Activated naive CD8-positive, alpha-beta T cell (primary cell): ENCODE data around the gene PBX1.

ENCODE experiments used
- H3K27ac Mint-ChIP-seq: one replicate; pipeline ENCODE4 v1.8.0; 2021; ENCODE audit warnings: mixed read lengths
- H3K27me3 Mint-ChIP-seq: one replicate; pipeline ENCODE4 v1.8.0; 2021; ENCODE audit warnings: mixed read lengths
- H3K36me3 Mint-ChIP-seq: one replicate; pipeline ENCODE4 v1.8.0; 2021; ENCODE audit warnings: mixed read lengths
- H3K4me1 Mint-ChIP-seq: one replicate; pipeline ENCODE4 v1.8.0; 2021; ENCODE audit warnings: low read depth, mixed read lengths
- H3K4me3 Mint-ChIP-seq: one replicate; pipeline ENCODE4 v1.8.0; 2021; ENCODE audit warnings: mild to moderate bottlenecking, mixed read lengths
- H3K9me3 Mint-ChIP-seq: one replicate; pipeline ENCODE4 v1.8.0; 2021; ENCODE audit warnings: low read depth, mixed read lengths

The PBX1 gene

GRCh38 chr1:164806531-164806930 lies 247.5 kb downstream of the PBX1 start:
- H3K27ac Mint-ChIP-seq, result no peak overlapping the region
- no peaks in the 10 kb centered on the region for H3K27me3 Mint-ChIP-seq
- no peaks in the 10 kb centered on the region for H3K4me1 Mint-ChIP-seq
- H3K9me3 Mint-ChIP-seq, result no peaks in the 10 kb centered on the region
- no peak overlapping the region for H3K4me3 Mint-ChIP-seq
- no peaks in the 10 kb centered on the region for H3K36me3 Mint-ChIP-seq

GRCh38 chr1:164813776-164814175 lies 254.8 kb downstream of the PBX1 start:
- H3K36me3 Mint-ChIP-seq, result no peaks in the 10 kb centered on the region
- no peak overlapping the region for H3K4me3 Mint-ChIP-seq
- H3K9me3 Mint-ChIP-seq, result no peaks in the 10 kb centered on the region
- no peaks in the 10 kb centered on the region for H3K4me1 Mint-ChIP-seq
- H3K27ac Mint-ChIP-seq, result no peak overlapping the region
- no peaks in the 10 kb centered on the region for H3K27me3 Mint-ChIP-seq

DNA sequence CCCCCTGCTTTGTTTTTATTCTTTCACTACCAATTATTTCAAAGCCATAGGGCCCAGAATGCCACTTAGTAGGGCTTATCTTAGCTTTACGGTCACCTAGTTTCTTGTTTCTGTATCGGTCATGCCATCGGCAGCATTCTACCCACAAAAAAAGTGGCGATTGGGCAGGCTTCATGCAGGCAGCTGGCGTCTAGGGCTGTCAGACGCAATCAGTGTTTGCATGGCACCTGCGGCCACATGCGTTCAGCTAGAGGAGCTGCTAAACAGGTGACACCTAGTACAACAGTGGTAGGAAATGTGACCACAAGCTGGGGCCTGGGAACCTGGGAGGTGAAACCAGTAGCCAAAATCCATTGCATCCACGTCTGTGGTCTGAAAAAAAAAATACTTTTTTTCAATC lies 262.7 kb downstream of the PBX1 start:
- Mint-ChIP-seq H3K4me1 (no peaks in the 10 kb centered on the region), H3K9me3 (peaks cover 6% of the 10 kb centered on the region)

DNA sequence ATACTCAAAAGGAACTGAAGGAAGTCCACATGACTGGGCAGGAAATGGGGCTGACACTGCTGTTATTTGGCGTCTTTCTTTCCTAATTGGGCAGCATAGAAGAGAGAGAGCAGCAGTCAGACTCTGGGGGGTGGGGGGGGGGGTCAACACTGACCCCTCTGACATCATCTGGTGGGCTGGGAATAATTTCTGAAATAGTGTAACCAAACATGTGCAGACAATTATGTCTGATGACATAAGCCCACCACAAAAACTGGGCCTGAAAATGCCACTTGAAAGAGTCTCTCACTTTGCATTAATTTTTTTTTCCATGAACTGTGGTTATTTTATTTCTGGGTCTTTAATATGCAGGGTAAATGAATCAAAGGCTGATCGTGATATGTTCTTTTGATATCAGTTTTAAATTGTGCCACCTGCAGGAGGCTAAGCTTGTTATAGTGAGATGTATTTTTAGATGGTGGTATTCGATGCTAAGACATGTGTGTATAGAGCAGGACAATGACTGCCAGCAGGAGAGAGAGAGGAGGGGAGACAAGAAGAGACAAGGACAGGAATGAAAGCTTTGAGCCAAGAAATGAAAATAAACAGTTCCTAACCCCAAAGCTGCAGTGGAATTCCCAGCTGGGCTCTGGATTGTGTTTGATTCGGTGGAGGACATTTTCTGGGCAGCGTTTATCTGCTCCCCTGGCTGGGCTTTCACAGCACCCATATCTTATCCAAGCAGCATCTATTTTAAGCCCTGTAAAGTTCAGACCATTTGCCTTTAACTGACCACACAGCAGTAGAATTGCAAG lies 264.7 kb downstream of the PBX1 start:
- H3K36me3 Mint-ChIP-seq, result no peaks in the 10 kb centered on the region
- no peak overlapping the region for H3K4me3 Mint-ChIP-seq
- H3K4me1 Mint-ChIP-seq, result no peaks in the 10 kb centered on the region
- H3K27ac Mint-ChIP-seq, result no peak overlapping the region
- H3K9me3 Mint-ChIP-seq, result peaks cover 6% of the 10 kb centered on the region
- no peaks in the 10 kb centered on the region for H3K27me3 Mint-ChIP-seq

More for the DNA sequence above, 262.7 kb downstream of the PBX1 start:
- H3K4me3 Mint-ChIP-seq, result no peak overlapping the region
- no peaks in the 10 kb centered on the region for H3K27me3 Mint-ChIP-seq
- H3K36me3 Mint-ChIP-seq, result no peaks in the 10 kb centered on the region
- H3K27ac Mint-ChIP-seq, result no peak overlapping the region

GRCh38 chr1:164824542-164824941 lies 265.6 kb downstream of the PBX1 start:
- Mint-ChIP-seq H3K27ac (no peak overlapping the region), H3K36me3 (no peaks in the 10 kb centered on the region), H3K9me3 (peaks cover 4% of the 10 kb centered on the region), H3K27me3 (no peaks in the 10 kb centered on the region), H3K4me1 (no peaks in the 10 kb centered on the region), H3K4me3 (no peak overlapping the region)

DNA sequence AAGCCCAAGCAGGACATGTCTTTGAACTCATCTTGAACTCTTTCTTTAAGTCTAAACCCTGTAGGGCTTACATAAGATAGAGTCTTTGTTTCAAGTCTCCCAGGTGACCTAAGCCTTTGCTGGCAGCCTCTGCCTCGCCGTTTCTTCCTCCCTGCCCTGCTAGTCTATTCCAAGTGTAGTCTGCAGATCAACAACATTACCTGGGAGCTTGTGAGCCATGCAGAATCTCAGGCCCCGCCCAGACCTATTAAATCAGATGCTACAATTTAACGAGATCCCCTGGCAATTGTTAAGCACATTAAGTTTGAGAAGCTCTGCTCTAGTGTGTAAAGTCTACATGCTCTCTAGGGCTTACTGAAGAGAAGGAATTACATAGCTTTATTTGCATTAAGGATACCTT lies 271.6 kb downstream of the PBX1 start:
- no peak overlapping the region for H3K27ac Mint-ChIP-seq
- no peaks in the 10 kb centered on the region for H3K36me3 Mint-ChIP-seq
- no peaks in the 10 kb centered on the region for H3K27me3 Mint-ChIP-seq
- H3K9me3 Mint-ChIP-seq, result no peaks in the 10 kb centered on the region
- no peaks in the 10 kb centered on the region for H3K4me1 Mint-ChIP-seq
- no peak overlapping the region for H3K4me3 Mint-ChIP-seq

DNA sequence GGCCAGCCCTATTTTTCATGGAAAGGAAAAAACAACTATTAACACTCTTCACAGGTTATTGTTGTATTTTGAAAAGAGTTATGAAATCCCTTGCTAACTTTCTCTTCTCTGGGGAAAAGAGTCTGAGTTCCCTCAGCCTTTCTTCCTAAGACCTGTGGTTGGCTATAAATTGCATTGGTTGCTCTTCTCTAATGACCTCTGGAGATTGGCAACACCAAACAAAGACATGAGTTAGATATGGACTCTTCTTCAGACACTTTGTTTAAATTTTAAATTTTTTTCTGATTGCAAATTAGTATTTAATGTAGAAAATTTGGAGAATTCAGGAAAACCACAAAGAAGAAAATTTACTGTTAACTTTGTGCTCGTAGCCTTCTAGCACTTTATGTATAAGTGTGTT lies 275.7 kb downstream of the PBX1 start:
- no peaks in the 10 kb centered on the region for H3K9me3 Mint-ChIP-seq
- H3K4me3 Mint-ChIP-seq, result no peak overlapping the region
- H3K36me3 Mint-ChIP-seq, result no peaks in the 10 kb centered on the region
- H3K27ac Mint-ChIP-seq, result no peak overlapping the region
- H3K27me3 Mint-ChIP-seq, result no peaks in the 10 kb centered on the region
- H3K4me1 Mint-ChIP-seq, result no peaks in the 10 kb centered on the region

DNA sequence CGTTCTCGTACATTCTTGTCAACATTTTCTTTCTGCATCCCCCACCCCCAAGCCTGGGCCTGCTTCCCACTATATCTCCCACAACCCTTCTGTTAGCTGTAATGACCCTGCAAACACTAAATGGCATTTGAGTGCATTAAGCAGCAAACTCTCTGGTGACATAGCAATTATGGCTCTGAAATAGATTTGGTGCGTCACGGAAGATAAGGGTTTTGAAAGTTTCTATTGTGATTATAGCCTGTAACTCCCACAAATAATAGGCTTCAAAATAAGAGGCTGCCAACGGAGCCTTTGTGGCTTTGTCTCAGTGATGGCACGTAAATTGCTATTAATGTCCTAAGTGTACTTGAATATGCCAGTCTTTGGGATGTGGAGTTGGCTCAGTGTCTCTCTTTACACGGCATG lies 277.6 kb downstream of the PBX1 start:
- H3K4me1 Mint-ChIP-seq, result no peaks in the 10 kb centered on the region
- H3K27ac Mint-ChIP-seq, result no peak overlapping the region
- H3K9me3 Mint-ChIP-seq, result no peaks in the 10 kb centered on the region
- H3K4me3 Mint-ChIP-seq, result no peak overlapping the region
- H3K36me3 Mint-ChIP-seq, result no peaks in the 10 kb centered on the region
- H3K27me3 Mint-ChIP-seq, result no peaks in the 10 kb centered on the region

DNA sequence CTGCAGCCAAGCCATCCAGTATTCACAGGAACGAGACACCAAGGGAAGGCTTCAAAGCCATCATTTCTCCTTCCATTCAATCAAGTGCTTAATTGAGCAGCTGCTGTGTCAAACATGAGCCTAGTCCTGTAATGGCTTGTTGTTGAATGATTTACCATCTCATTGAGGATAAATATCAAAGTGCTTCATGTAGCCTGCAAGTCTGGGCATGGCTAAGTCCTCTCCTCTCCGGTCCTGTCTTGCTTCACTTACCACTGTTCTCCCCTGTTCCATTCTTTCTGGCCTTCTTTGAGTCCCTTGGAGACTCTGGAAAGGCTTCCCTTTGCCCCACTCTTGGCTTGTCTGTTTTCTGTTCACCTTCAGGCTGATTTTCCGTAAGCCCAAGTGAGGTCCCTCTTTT lies 279.8 kb downstream of the PBX1 start:
- no peaks in the 10 kb centered on the region for H3K9me3 Mint-ChIP-seq
- no peak overlapping the region for H3K4me3 Mint-ChIP-seq
- no peak overlapping the region for H3K27ac Mint-ChIP-seq
- no peaks in the 10 kb centered on the region for H3K27me3 Mint-ChIP-seq
- no peaks in the 10 kb centered on the region for H3K4me1 Mint-ChIP-seq
- no peaks in the 10 kb centered on the region for H3K36me3 Mint-ChIP-seq

- H3K9me3 Mint-ChIP-seq, result no peaks in the 10 kb centered on the region
- no peaks in the 10 kb centered on the region for H3K36me3 Mint-ChIP-seq
- no peaks in the 10 kb centered on the region for H3K27me3 Mint-ChIP-seq
Measured at GRCh38 chr1:164840936-164841335, 282.0 kb downstream of the PBX1 start.

GRCh38 chr1:164841702-164842465 lies 282.9 kb downstream of the PBX1 start:
- Mint-ChIP-seq H3K27ac (no peak overlapping the region), H3K4me3 (no peak overlapping the region), H3K36me3 (no peaks in the 10 kb centered on the region), H3K4me1 (no peaks in the 10 kb centered on the region), H3K27me3 (no peaks in the 10 kb centered on the region), H3K9me3 (no peaks in the 10 kb centered on the region)

More at GRCh38 chr1:164840936-164841335, 282.0 kb downstream of the PBX1 start:
- Mint-ChIP-seq H3K4me1 (no peaks in the 10 kb centered on the region), H3K27ac (no peak overlapping the region), H3K4me3 (no peak overlapping the region)

- Mint-ChIP-seq H3K4me3 (no peak overlapping the region), H3K36me3 (no peaks in the 10 kb centered on the region), H3K4me1 (no peaks in the 10 kb centered on the region), H3K9me3 (no peaks in the 10 kb centered on the region), H3K27ac (no peak overlapping the region), H3K27me3 (no peaks in the 10 kb centered on the region)
Measured at GRCh38 chr1:164842870-164843269, 283.9 kb downstream of the PBX1 start.

- Mint-ChIP-seq H3K36me3 (no peaks in the 10 kb centered on the region), H3K9me3 (no peaks in the 10 kb centered on the region), H3K27me3 (peaks cover 2% of the 10 kb centered on the region), H3K4me1 (no peaks in the 10 kb centered on the region), H3K27ac (no peak overlapping the region), H3K4me3 (no peak overlapping the region)
Measured at GRCh38 chr1:164843743-164844500, 284.9 kb downstream of the PBX1 start.

DNA sequence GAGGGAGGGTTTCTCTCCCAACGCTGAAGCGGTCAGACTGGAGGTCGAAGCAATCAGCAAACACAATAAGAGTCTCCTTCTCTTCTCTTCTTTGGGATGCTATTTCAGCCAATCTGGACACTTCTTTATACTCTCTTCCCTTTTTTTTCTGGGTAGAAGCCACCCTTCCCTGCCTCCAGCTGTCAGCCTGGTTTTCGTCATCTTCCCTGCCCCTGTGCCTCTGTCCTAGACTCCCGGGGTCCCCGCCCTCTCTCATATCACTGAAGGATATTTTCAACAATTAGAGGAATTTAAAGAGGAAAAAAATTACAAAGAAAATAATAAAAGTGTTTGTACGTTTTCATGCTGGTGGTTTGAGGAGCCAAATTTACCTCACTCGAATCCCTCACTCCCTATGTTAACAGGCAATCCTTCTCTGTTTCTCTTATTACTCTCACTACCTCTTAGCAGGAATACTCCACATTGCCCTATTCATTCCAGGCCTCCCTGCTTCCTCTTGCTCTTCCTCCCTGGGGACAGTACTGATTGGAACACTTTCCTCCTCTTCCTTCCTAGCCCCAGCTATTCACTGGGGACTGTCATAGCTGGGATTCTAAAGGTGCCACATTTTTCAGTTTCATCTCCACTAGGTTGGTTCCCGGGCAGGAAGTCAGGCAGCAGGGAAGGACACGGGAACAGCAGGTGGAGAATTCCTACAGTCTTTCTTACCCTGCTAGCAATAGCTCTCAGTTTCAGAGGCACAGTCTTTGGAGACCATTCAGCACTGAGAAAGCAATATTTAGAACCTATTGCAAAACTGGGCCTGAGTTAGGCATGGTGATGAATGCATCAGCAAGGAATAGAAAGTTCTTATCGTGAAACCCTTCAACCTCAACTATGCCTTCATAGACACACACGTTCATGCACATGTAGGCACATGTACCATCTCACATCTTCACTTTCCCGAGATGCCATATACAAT lies 288.0 kb downstream of the PBX1 start:
- H3K27ac Mint-ChIP-seq, result no peak overlapping the region
- H3K36me3 Mint-ChIP-seq, result no peaks in the 10 kb centered on the region

More for the DNA sequence above, 288.0 kb downstream of the PBX1 start:
- H3K4me3 Mint-ChIP-seq, result no peak overlapping the region
- H3K9me3 Mint-ChIP-seq, result no peaks in the 10 kb centered on the region
- H3K27me3 Mint-ChIP-seq, result peaks cover 2% of the 10 kb centered on the region
- no peaks in the 10 kb centered on the region for H3K4me1 Mint-ChIP-seq
